CD14-positive monocyte (primary cell): ENCODE data around the gene SYT13. TPM values are rescaled to one million over a fixed set of nuclear protein-coding genes. Genes with fewer than 3 reads are reported as not detected.
A peak's percentile ranks its signal among the peaks of the same experiment; 100 is the strongest.

Experiments used
- DNase-seq, 3 donors: peaks; one replicate each; pipeline ENCODE4 v3.0.0-alpha.2; 2011 to 2022
- H2AFZ ChIP-seq: 2 replicates; pipeline ENCODE4 v1.6.0; 2012; ENCODE audit warnings: mild to moderate bottlenecking, low read depth, low read length, inconsistent platforms; ENCODE audit not compliant: insufficient read depth, poor library complexity, severe bottlenecking
- H3K27ac ChIP-seq, 2 donors: 1 replicate in 1 of 2; 2 replicates in 1 of 2; pipeline ENCODE4 v1.5.1; 2012 to 2013; ENCODE audit warnings: low read length in 2 of 2, control low read depth in 1 of 2, inconsistent platforms in 1 of 2, low read depth in 1 of 2, mild to moderate bottlenecking in 1 of 2
- H3K27me3 ChIP-seq, 2 donors: one replicate each; pipeline versions ENCODE4 v1.6.0 to v1.6.1; 2011 to 2013; ENCODE audit warnings: low read length in 2 of 2; ENCODE audit not compliant: control insufficient read depth in 2 of 2, insufficient read depth in 2 of 2
- H3K36me3 ChIP-seq, 2 donors: replicated peaks in 1 of 2; 1 replicate in 1 of 2; 2 replicates in 1 of 2; pipeline versions ENCODE4 v1.5.1 to v1.6.1; 2012 to 2013; ENCODE audit warnings: low read length in 2 of 2, control low read depth in 1 of 2, inconsistent platforms in 1 of 2, mild to moderate bottlenecking in 1 of 2; ENCODE audit not compliant: insufficient read depth in 2 of 2, control insufficient read depth in 1 of 2
- H3K4me1 ChIP-seq, 2 donors: 1 replicate in 1 of 2; 2 replicates in 1 of 2; pipeline versions ENCODE4 v1.5.1 to v1.6.1; 2012 to 2013; ENCODE audit warnings: low read length in 2 of 2, control low read depth in 1 of 2, inconsistent platforms in 1 of 2, mild to moderate bottlenecking in 1 of 2, moderate library complexity in 1 of 2; ENCODE audit not compliant: insufficient read depth in 2 of 2, control insufficient read depth in 1 of 2
- H3K4me2 ChIP-seq: replicated peaks from 2 replicates; pipeline ENCODE3; 2012; ENCODE audit warnings: low read length, moderate library complexity, mild to moderate bottlenecking; ENCODE audit not compliant: poor library complexity, severe bottlenecking; ENCODE audit errors: extremely low read depth
- H3K4me3 ChIP-seq, 3 experiments: fragments of 200-600 bp in 1 of 3; sonication (generic) in 1 of 3; replicated peaks in 1 of 3; 1 replicate in 2 of 3; 2 replicates in 1 of 3; pipeline ENCODE4 v1.5.1; 2011 to 2013; ENCODE audit warnings: low read length in 3 of 3, mild to moderate bottlenecking in 3 of 3, control low read depth in 2 of 3, low read depth in 2 of 3, inconsistent platforms in 1 of 3, moderate library complexity in 1 of 3
- H3K79me2 ChIP-seq: 2 replicates; pipeline ENCODE4 v1.6.0; 2012; ENCODE audit warnings: mild to moderate bottlenecking, control low read depth, inconsistent platforms, low read length, moderate library complexity; ENCODE audit not compliant: insufficient read depth
- H3K9ac ChIP-seq: 2 replicates; pipeline ENCODE4 v1.6.0; 2017; ENCODE audit warnings: low read length, mild to moderate bottlenecking; ENCODE audit not compliant: insufficient read depth, poor library complexity, severe bottlenecking
- H3K9me3 ChIP-seq, 2 donors: replicated peaks in 1 of 2; 1 replicate in 1 of 2; 2 replicates in 1 of 2; pipeline versions ENCODE4 v1.5.1 to v1.6.1; 2012 to 2013; ENCODE audit warnings: low read length in 2 of 2, control low read depth in 1 of 2; ENCODE audit not compliant: control insufficient read depth in 1 of 2, insufficient read depth in 1 of 2
- H4K20me1 ChIP-seq: 2 replicates; pipeline ENCODE4 v1.6.0; 2012; ENCODE audit warnings: mild to moderate bottlenecking, low read length, control low read depth, moderate library complexity; ENCODE audit not compliant: insufficient read depth
- H3K27ac Mint-ChIP-seq, 7 donors: one replicate each; pipeline ENCODE4 v1.8.0; 2020; ENCODE audit warnings: mild to moderate bottlenecking in 7 of 7, mixed read lengths in 7 of 7, moderate library complexity in 6 of 7, inconsistent platforms in 2 of 7
- H3K27me3 Mint-ChIP-seq, 3 donors: one replicate each; pipeline ENCODE4 v1.8.0; 2021 to 2022; ENCODE audit warnings: low read depth in 3 of 3, mild to moderate bottlenecking in 3 of 3, mixed read lengths in 3 of 3, moderate library complexity in 3 of 3, inconsistent platforms in 1 of 3
- H3K36me3 Mint-ChIP-seq, 2 donors: one replicate each; pipeline ENCODE4 v1.8.0; 2020; ENCODE audit warnings: mixed read lengths in 2 of 2, inconsistent platforms in 1 of 2, mild to moderate bottlenecking in 1 of 2
- H3K4me1 Mint-ChIP-seq: one replicate; pipeline ENCODE4 v1.8.0; 2020; ENCODE audit warnings: mild to moderate bottlenecking, mixed read lengths
- H3K4me3 Mint-ChIP-seq, 2 donors: one replicate each; pipeline ENCODE4 v1.8.0; 2020; ENCODE audit warnings: mild to moderate bottlenecking in 2 of 2, mixed read lengths in 2 of 2, moderate library complexity in 1 of 2
- H3K9me3 Mint-ChIP-seq, 7 donors: one replicate each; pipeline ENCODE4 v1.8.0; 2020 to 2022; ENCODE audit warnings: mixed read lengths in 7 of 7, mild to moderate bottlenecking in 6 of 7, moderate library complexity in 6 of 7, inconsistent platforms in 2 of 7
- WGBS: methylation state at CpG from one replicate; pipeline ENCODE4 v1.1.5; 2013; ENCODE audit warnings: missing lambda C conversion rate; ENCODE audit not compliant: insufficient coverage; 5-methylcytosine and 5-hydroxymethylcytosine counted together
- intact Hi-C, 2 donors: fragments of 100-400 bp; cut with micrococcal nuclease; formaldehyde crosslinking; loops; one replicate each; pipeline versions ENCODE4 v1.15.0 to v1.15.1; 2023
- polyA plus RNA-seq, 3 donors: library from polyadenylated mRNA; depleted of rRNA in 1 of 3; unstranded in 2 of 3; stranded (reverse) in 1 of 3; fragments of 300-500 nt in 2 of 3; fragments of >200 nt in 1 of 3; fragmentation: Illumina TruSeq in 2 of 3; gene quantifications; 1 replicate in 2 of 3; 2 replicates in 1 of 3; pipeline ENCODE4 v1.2.3, GENCODE V29; 2012 to 2021
- TF ChIP-seq, protein P1 (sequence below): fragments of 200-600 bp; IDR thresholded peaks from one replicate; pipeline ENCODE4 v1.8.0; 2022; ENCODE audit warnings: antibody characterized with exemption, mild to moderate bottlenecking

Gene SYT13
- polyA plus RNA-seq, 3 donors = not detected

DNA sequence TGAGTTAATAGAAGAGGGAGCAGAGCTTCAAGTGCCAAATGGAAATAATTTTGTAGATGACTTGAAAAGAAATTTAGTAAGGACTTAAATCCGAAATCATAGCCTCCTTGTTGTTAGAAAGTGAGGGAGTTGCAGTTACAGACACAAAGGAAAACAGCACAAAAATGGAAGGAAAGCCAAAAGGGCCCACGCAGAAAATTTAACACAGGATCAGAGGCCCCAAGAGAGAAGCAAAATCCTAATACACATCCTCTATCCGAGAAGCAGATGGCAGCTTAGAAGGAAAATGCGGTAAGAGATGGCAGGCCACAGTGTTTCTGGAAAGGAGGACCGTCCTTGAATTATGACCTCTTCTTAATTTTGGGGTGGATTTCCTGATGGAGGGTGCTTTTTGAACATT, 48.7 kb upstream of the SYT13 start:
- no peaks in the 10 kb centered on the region for H3K36me3 ChIP-seq
- H3K27me3 ChIP-seq = no peaks in the 10 kb centered on the region
- DNase-seq = no peak
- no peak overlapping the region for H2AFZ ChIP-seq
- no peak overlapping the region for H3K4me2 ChIP-seq
- no peak overlapping the region for H3K4me3 Mint-ChIP-seq
- no peak overlapping the region for H3K27ac ChIP-seq
- H3K9me3 Mint-ChIP-seq = peaks cover 0 to 2% (median 0%) of the 10 kb centered on the region in 7 donors
- no peaks in the 10 kb centered on the region for H3K9me3 ChIP-seq
- no peaks in the 10 kb centered on the region for H4K20me1 ChIP-seq
- no CpG with 5 or more reads among the region's 5 CpGs for WGBS
- no peaks in the 10 kb centered on the region for H3K36me3 Mint-ChIP-seq
- no peak overlapping the region for H3K9ac ChIP-seq
- H3K27me3 Mint-ChIP-seq = peaks cover 3 to 10% (median 6%) of the 10 kb centered on the region in 3 donors
- H3K79me2 ChIP-seq = no peaks in the 10 kb centered on the region
- H3K4me3 ChIP-seq = no peak overlapping the region
- intact Hi-C loops = loop anchor here (10.0 kb wide), 2 partner anchors 390 to 400 kb away; no protein-coding TSS in a partner anchor
- H3K4me1 Mint-ChIP-seq = peaks cover 2% of the 10 kb centered on the region
- no peak overlapping the region for H3K27ac Mint-ChIP-seq
- TF ChIP-seq, protein P1, sequence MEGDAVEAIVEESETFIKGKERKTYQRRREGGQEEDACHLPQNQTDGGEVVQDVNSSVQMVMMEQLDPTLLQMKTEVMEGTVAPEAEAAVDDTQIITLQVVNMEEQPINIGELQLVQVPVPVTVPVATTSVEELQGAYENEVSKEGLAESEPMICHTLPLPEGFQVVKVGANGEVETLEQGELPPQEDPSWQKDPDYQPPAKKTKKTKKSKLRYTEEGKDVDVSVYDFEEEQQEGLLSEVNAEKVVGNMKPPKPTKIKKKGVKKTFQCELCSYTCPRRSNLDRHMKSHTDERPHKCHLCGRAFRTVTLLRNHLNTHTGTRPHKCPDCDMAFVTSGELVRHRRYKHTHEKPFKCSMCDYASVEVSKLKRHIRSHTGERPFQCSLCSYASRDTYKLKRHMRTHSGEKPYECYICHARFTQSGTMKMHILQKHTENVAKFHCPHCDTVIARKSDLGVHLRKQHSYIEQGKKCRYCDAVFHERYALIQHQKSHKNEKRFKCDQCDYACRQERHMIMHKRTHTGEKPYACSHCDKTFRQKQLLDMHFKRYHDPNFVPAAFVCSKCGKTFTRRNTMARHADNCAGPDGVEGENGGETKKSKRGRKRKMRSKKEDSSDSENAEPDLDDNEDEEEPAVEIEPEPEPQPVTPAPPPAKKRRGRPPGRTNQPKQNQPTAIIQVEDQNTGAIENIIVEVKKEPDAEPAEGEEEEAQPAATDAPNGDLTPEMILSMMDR = no peak
- H3K4me1 ChIP-seq = peaks cover 0 to 4% of the 10 kb centered on the region in 2 donors

DNA sequence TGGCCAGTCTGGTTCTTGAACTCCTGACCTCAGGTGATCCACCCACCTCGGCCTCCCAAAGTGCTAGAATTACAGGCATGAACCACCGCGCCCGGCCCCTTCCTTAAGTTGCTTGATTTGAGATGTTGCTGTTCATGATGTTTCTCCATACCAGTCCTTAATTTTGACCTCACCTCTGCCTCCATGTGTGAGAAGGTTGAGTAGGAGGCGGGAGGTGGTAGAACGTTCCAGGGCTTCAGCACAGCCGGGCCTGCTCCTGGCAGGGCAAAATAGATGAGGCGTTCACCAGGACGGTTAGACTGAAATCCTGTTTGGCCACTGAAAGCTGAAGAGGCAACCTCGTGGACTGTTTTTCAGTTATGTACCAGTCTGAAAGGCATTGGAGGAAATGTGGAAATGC, 48.3 kb upstream of the SYT13 start:
- intact Hi-C loops = loop anchor here (10.0 kb wide), 2 partner anchors 390 to 400 kb away; no protein-coding TSS in a partner anchor
- Histone ChIP-seq H3K36me3 (no peaks in the 10 kb centered on the region), H3K27ac (no peak overlapping the region)

More for the DNA sequence above, 48.3 kb upstream of the SYT13 start:
- Histone ChIP-seq H3K4me3 (no peak overlapping the region), H2AFZ (no peak overlapping the region), H3K9me3 (no peaks in the 10 kb centered on the region), H3K79me2 (no peaks in the 10 kb centered on the region), H3K4me1 (no peaks in the 10 kb centered on the region), H4K20me1 (no peaks in the 10 kb centered on the region), H3K4me2 (no peak overlapping the region), H3K9ac (no peak overlapping the region), H3K27me3 (no peaks in the 10 kb centered on the region)
- 92% methylated on average over 6 of the region's 10 CpGs for WGBS
- Mint-ChIP-seq H3K27me3 (peaks cover 5 to 10% (median 6%) of the 10 kb centered on the region in 3 donors), H3K4me3 (no peak overlapping the region), H3K36me3 (no peaks in the 10 kb centered on the region), H3K27ac (peak overlapping the region in 1 of 7 donors; percentile 76), H3K9me3 (no peaks in the 10 kb centered on the region), H3K4me1 (no peaks in the 10 kb centered on the region)
- TF ChIP-seq, protein P1 = no peak
- DNase-seq = no peak
